Esophagus muscularis mucosa (tissue), 4 donors: ENCODE measurements around the gene UVSSA. TPM values are rescaled to one million over a fixed set of nuclear protein-coding genes. Genes with fewer than 3 reads are reported as not detected.

ENCODE experiments used
- DNase-seq: peaks from one replicate; pipeline ENCODE4 v3.0.0-alpha.2; 2017; ENCODE audit errors: extremely low spot score
- H3K27ac ChIP-seq, 4 donors: fragments of 200-600 bp; sonication (generic); replicated peaks in 1 of 4; 1 replicate in 3 of 4; 2 replicates in 1 of 4; pipeline ENCODE4 v1.5.1; 2016 to 2019; ENCODE audit warnings: mild to moderate bottlenecking in 1 of 4
- H3K27me3 ChIP-seq, 4 donors: fragments of 200-600 bp; sonication (generic); one replicate each; pipeline versions ENCODE4 v1.5.1 to v1.6.0; 2016 to 2019
- H3K36me3 ChIP-seq, 4 donors: fragments of 200-600 bp; sonication (generic); one replicate each; pipeline ENCODE4 v1.5.1; 2016 to 2019
- H3K4me1 ChIP-seq, 4 donors: fragments of 200-600 bp; sonication (generic); one replicate each; pipeline ENCODE4 v1.5.1; 2016 to 2019
- H3K4me3 ChIP-seq, 4 donors: fragments of 200-600 bp; sonication (generic); 1 replicate in 2 of 4; 2 replicates in 2 of 4; pipeline ENCODE4 v1.5.1; 2016 to 2019; ENCODE audit warnings: mild to moderate bottlenecking in 4 of 4, moderate library complexity in 1 of 4
- H3K9me3 ChIP-seq, 4 donors: fragments of 200-600 bp; sonication (generic); 1 replicate in 3 of 4; 2 replicates in 1 of 4; pipeline ENCODE4 v1.5.1; 2016 to 2019
- EP300 ChIP-seq: sonication (generic); formaldehyde crosslinking; IDR thresholded peaks from one replicate; pipeline ENCODE4 v1.6.1; 2017; ENCODE audit warnings: antibody characterized with exemption
- POLR2A ChIP-seq: fragments of 450-650 bp; IDR thresholded peaks from one replicate; pipeline ENCODE4 v1.6.1; 2017; ENCODE audit warnings: antibody characterized with exemption, moderate library complexity, mild to moderate bottlenecking, low read depth
- POLR2AphosphoS5 ChIP-seq, 2 donors: sonication (generic); formaldehyde crosslinking; IDR thresholded peaks; one replicate each; pipeline ENCODE4 v1.6.1; 2017; ENCODE audit warnings: antibody characterized with exemption in 2 of 2
- WGBS: methylation state at CpG from one replicate; pipeline ENCODE4 v1.1.5; 2018; 5-methylcytosine and 5-hydroxymethylcytosine counted together
- intact Hi-C: fragments of 100-400 bp; cut with DNase I; formaldehyde crosslinking; loops from one replicate; pipeline ENCODE4 v1.15.1; 2023
- total RNA-seq, 4 donors: library from RNA; depleted of rRNA; stranded (reverse); fragments of >200 nt; gene quantifications; one replicate each; pipeline versions ENCODE4 v1.1.0 to v1.2.1, GENCODE V29; 2016
- TF ChIP-seq, protein P1 (sequence below), 3 experiments: fragments of 200-600 bp in 2 of 3; fragments of 450-650 bp in 1 of 3; sonication (generic) in 2 of 3; IDR thresholded peaks; one replicate each; pipeline ENCODE4 v1.5.1; 2017 to 2019; ENCODE audit warnings: antibody characterized with exemption in 3 of 3, mild to moderate bottlenecking in 2 of 3, moderate library complexity in 1 of 3

The UVSSA gene
- total RNA-seq, 4 donors from 2014 or later = 8.9 to 16.5 (median 13.1) TPM

- no peak overlapping the region for H3K4me3 ChIP-seq
- peaks cover 22 to 96% (median 65%) of the 10 kb centered on the region in 4 donors for H3K36me3 ChIP-seq
- no peaks in the 10 kb centered on the region for H3K4me1 ChIP-seq
- no peak for DNase-seq
- intact Hi-C loops = no loop called here
- no peak overlapping the region for H3K27ac ChIP-seq
- H3K9me3 ChIP-seq = no peaks in the 10 kb centered on the region
- no peaks in the 10 kb centered on the region for H3K27me3 ChIP-seq
- 100% methylated on average over 6 of the region's 31 CpGs for WGBS
- TF ChIP-seq, protein P1, sequence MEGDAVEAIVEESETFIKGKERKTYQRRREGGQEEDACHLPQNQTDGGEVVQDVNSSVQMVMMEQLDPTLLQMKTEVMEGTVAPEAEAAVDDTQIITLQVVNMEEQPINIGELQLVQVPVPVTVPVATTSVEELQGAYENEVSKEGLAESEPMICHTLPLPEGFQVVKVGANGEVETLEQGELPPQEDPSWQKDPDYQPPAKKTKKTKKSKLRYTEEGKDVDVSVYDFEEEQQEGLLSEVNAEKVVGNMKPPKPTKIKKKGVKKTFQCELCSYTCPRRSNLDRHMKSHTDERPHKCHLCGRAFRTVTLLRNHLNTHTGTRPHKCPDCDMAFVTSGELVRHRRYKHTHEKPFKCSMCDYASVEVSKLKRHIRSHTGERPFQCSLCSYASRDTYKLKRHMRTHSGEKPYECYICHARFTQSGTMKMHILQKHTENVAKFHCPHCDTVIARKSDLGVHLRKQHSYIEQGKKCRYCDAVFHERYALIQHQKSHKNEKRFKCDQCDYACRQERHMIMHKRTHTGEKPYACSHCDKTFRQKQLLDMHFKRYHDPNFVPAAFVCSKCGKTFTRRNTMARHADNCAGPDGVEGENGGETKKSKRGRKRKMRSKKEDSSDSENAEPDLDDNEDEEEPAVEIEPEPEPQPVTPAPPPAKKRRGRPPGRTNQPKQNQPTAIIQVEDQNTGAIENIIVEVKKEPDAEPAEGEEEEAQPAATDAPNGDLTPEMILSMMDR (IDR thresholded peaks at IDR 0.05) = no peak
- TF ChIP-seq EP300 (no peak), POLR2A (no peak), POLR2AphosphoS5 (IDR thresholded peaks at IDR 0.05) (no peak)
Observed at GRCh38 chr4:1379801-1380331, 32.9 kb downstream of the UVSSA start.

DNA sequence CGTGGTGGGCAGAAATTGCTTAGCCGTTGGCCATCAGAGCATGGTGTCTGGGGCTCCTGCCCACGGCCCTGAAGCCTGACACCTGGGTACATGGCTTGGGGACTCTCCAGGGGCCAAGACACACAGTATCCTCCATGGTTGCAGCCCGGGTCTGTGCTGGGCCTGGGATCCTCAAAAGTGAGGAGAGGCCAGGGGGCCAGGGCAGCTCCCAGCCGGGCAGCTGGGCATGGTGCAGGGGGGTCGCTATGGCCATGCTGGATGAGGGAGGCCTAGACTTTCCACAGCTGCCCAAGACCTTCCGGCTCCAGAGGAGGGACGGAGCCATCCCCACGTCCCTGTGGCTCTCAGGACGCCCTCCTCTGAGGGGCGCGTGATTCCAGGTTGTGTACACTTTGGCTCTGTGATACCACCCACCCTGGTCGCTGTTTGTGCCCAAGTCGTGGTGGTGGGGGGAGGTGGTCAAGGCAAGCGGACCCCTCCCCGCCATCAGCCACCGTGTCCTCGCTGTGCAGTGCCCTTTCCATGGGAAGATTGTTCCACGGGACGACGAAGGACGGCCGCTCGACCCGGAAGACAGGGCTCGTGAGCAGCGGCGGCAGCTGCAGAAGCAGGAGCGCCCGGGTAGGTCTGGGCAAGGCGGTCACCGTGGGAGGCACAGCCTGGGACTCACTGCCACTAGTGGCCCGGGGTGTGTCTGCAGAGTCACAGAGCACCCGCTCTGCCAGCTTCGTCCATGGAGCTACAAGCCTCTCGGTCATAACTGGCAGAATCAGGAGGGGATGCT is 33.6 kb downstream of the UVSSA start:
- H3K27ac ChIP-seq = no peak overlapping the region
- no peak for DNase-seq
- peaks cover 20 to 96% (median 62%) of the 10 kb centered on the region in 4 donors for H3K36me3 ChIP-seq
- no peaks in the 10 kb centered on the region for H3K4me1 ChIP-seq
- no peaks in the 10 kb centered on the region for H3K9me3 ChIP-seq
- no peak overlapping the region for H3K4me3 ChIP-seq
- 96% methylated on average over 20 of the region's 36 CpGs for WGBS
- intact Hi-C loops = no loop called here
- TF ChIP-seq POLR2A (no peak), EP300 (no peak), POLR2AphosphoS5 (IDR thresholded peaks at IDR 0.05) (no peak)
- TF ChIP-seq, protein P1 (IDR thresholded peaks at IDR 0.05) = no peak
- H3K27me3 ChIP-seq = no peaks in the 10 kb centered on the region

- no peak overlapping the region for H3K27ac ChIP-seq
- no peaks in the 10 kb centered on the region for H3K9me3 ChIP-seq
- intact Hi-C loops = no loop called here
- DNase-seq = no peak
- no peaks in the 10 kb centered on the region for H3K4me1 ChIP-seq
- no peak overlapping the region for H3K4me3 ChIP-seq
- WGBS = 88% methylated on average over 8 of the region's 12 CpGs
- no peaks in the 10 kb centered on the region for H3K27me3 ChIP-seq
- peaks cover 20 to 96% (median 62%) of the 10 kb centered on the region in 4 donors for H3K36me3 ChIP-seq
- TF ChIP-seq, protein P1 (IDR thresholded peaks at IDR 0.05) = no peak
- TF ChIP-seq EP300 (no peak), POLR2AphosphoS5 (IDR thresholded peaks at IDR 0.05) (no peak), POLR2A (no peak)
Observed at GRCh38 chr4:1381181-1381621, 34.2 kb downstream of the UVSSA start.

GRCh38 chr4:1381944-1382541 is 35.0 kb downstream of the UVSSA start:
- no peak overlapping the region for H3K4me3 ChIP-seq
- no peak overlapping the region for H3K27ac ChIP-seq
- WGBS = 93% methylated on average over 24 of the region's 24 CpGs
- H3K9me3 ChIP-seq = no peaks in the 10 kb centered on the region
- intact Hi-C loops = no loop called here
- no peaks in the 10 kb centered on the region for H3K27me3 ChIP-seq
- TF ChIP-seq, protein P1 (IDR thresholded peaks at IDR 0.05) = no peak
- no peaks in the 10 kb centered on the region for H3K4me1 ChIP-seq
- peaks cover 20 to 96% (median 65%) of the 10 kb centered on the region in 4 donors for H3K36me3 ChIP-seq
- no peak for DNase-seq
